GM12878 (cell line): ENCODE results near the gene ERVFRD-1.

Experiments used
- MTA3 ChIP-seq: IDR thresholded peaks from 2 replicates; pipeline ENCODE4 v1.6.1; 2012; ENCODE audit warnings: low read length, inconsistent platforms, borderline replicate concordance
- MYC ChIP-seq: IDR thresholded peaks from 2 replicates; pipeline ENCODE4 v1.6.1; 2011; ENCODE audit warnings: mild to moderate bottlenecking, low read length, moderate library complexity, inconsistent platforms; ENCODE audit not compliant: insufficient read depth, insufficient replicate concordance, insufficient read length, severe bottlenecking
- POLR2A ChIP-seq: IDR thresholded peaks from 2 replicates; pipeline ENCODE4 v1.6.1; 2011; ENCODE audit warnings: low read depth, mild to moderate bottlenecking, low read length
- TARDBP ChIP-seq: IDR thresholded peaks from 2 replicates; pipeline ENCODE4 v1.6.1; 2016; ENCODE audit warnings: borderline replicate concordance
- TF ChIP-seq, protein P1 (sequence below), 3 experiments: IDR thresholded peaks in 2 of 3; conservative IDR thresholded peaks in 1 of 3; 2 replicates each; pipeline ENCODE4 v1.5.1; 2011; ENCODE audit warnings: low read depth in 3 of 3, low read length in 3 of 3, mild to moderate bottlenecking in 3 of 3, control low read depth in 2 of 3, moderate library complexity in 2 of 3, inconsistent platforms in 1 of 3, mixed read lengths in 1 of 3; ENCODE audit not compliant: control insufficient read depth in 2 of 3, insufficient read depth in 1 of 3; ENCODE audit errors: extremely low read depth in 1 of 3

DNA sequence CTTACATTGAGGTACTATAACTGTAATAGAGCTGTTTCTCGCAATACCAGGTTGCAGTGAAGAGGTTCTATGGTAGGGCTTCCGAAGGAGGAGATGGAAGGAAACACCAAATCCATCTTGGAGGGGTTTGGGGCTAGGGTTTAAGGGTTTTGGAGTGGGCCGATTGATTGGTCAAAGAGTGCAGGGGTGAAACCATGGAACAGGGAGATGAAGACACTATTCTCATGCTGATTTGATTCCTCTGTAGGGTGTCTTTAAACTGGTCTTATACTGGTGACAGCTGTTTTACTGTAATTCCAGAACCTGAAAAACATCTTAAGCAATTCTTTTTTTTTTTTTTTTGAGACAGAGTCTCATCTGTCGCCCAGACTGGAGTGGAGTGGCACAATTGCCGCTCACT, 10.1 kb downstream of the ERVFRD-1 start:
- TF ChIP-seq MTA3 (no peak), MYC (no peak), TARDBP (no peak), POLR2A (no peak)
- TF ChIP-seq, protein P1, sequence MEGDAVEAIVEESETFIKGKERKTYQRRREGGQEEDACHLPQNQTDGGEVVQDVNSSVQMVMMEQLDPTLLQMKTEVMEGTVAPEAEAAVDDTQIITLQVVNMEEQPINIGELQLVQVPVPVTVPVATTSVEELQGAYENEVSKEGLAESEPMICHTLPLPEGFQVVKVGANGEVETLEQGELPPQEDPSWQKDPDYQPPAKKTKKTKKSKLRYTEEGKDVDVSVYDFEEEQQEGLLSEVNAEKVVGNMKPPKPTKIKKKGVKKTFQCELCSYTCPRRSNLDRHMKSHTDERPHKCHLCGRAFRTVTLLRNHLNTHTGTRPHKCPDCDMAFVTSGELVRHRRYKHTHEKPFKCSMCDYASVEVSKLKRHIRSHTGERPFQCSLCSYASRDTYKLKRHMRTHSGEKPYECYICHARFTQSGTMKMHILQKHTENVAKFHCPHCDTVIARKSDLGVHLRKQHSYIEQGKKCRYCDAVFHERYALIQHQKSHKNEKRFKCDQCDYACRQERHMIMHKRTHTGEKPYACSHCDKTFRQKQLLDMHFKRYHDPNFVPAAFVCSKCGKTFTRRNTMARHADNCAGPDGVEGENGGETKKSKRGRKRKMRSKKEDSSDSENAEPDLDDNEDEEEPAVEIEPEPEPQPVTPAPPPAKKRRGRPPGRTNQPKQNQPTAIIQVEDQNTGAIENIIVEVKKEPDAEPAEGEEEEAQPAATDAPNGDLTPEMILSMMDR (IDR thresholded peaks at IDR 0.05 in 2 of 3, conservative IDR thresholded peaks at IDR 0.05 in 1 of 3; ENCODE audit: control insufficient read depth in 2 of 3, extremely low read depth in 1 of 3, insufficient read depth in 1 of 3, low read depth in 3 of 3, low read length in 3 of 3) = no peak
